MCF 10A (cell line): Measurements from ENCODE around the gene COX14. TPM values are rescaled to one million over a fixed set of nuclear protein-coding genes. Genes with fewer than 3 reads are reported as not detected.

Source experiments
- BruUV-seq: library from RNA; stranded (reverse); fragments of 400-500 nt; replicated peaks from 2 replicates; lab custom pipeline; 2021; lab: Mats Ljungman, UMichigan
- CTCF ChIA-PET: fragments of 300-600 bp; sonication (Branson Sonifier 250); formaldehyde crosslinking; extraction: SDS; loops from one replicate; lab custom pipeline; 2021; ENCODE audit warnings: antibody characterized with exemption, inconsistent platforms; lab: Yijun Ruan, JAX
- POLR2A ChIA-PET: fragments of 300-600, 350-650 bp; sonication (Branson Sonifier 250); formaldehyde crosslinking; extraction: SDS; loops from one replicate; lab custom pipeline; 2020; ENCODE audit warnings: antibody characterized with exemption, inconsistent platforms; lab: Yijun Ruan, JAX
- DNase-seq: peaks from one replicate; pipeline ENCODE4 v3.0.0-alpha.2; 2018; ENCODE audit not compliant: unreplicated experiment
- H3K27ac Mint-ChIP-seq: one replicate; pipeline ENCODE4 v1.8.0; 2022; ENCODE audit warnings: mild to moderate bottlenecking, low read depth, mixed read lengths; ENCODE audit not compliant: unreplicated experiment
- H3K27me3 Mint-ChIP-seq: one replicate; pipeline ENCODE4 v1.8.0; 2022; ENCODE audit warnings: mixed read lengths; ENCODE audit not compliant: insufficient read depth, unreplicated experiment
- H3K36me3 Mint-ChIP-seq: one replicate; pipeline ENCODE4 v1.8.0; 2022; ENCODE audit warnings: mild to moderate bottlenecking, moderate library complexity, mixed read lengths; ENCODE audit not compliant: insufficient read depth, unreplicated experiment
- H3K4me1 Mint-ChIP-seq: one replicate; pipeline ENCODE4 v1.8.0; 2022; ENCODE audit warnings: mixed read lengths; ENCODE audit not compliant: insufficient read depth, unreplicated experiment
- H3K4me3 Mint-ChIP-seq: one replicate; pipeline ENCODE4 v1.8.0; 2022; ENCODE audit warnings: mild to moderate bottlenecking, moderate library complexity, mixed read lengths; ENCODE audit not compliant: unreplicated experiment
- H3K9me3 Mint-ChIP-seq: one replicate; pipeline ENCODE4 v1.8.0; 2022; ENCODE audit warnings: mixed read lengths; ENCODE audit not compliant: unreplicated experiment
- intact Hi-C: fragments of 100-400 bp; cut with micrococcal nuclease; formaldehyde crosslinking; loops from 2 replicates; pipeline ENCODE4 v1.14.1; 2022
- total RNA-seq: library from RNA; stranded (reverse); gene quantifications from 2 replicates; pipeline ENCODE4 v1.2.3, GENCODE V29; 2022
- TF ChIP-seq, protein P1 (sequence below): fragments of 200-600 bp; IDR thresholded peaks from one replicate; pipeline ENCODE4 v1.8.0; 2022; ENCODE audit warnings: antibody characterized with exemption, mild to moderate bottlenecking; ENCODE audit not compliant: unreplicated experiment

COX14 gene
- total RNA-seq, 1 experiment from 2014 or later = 43.6 TPM

DNA sequence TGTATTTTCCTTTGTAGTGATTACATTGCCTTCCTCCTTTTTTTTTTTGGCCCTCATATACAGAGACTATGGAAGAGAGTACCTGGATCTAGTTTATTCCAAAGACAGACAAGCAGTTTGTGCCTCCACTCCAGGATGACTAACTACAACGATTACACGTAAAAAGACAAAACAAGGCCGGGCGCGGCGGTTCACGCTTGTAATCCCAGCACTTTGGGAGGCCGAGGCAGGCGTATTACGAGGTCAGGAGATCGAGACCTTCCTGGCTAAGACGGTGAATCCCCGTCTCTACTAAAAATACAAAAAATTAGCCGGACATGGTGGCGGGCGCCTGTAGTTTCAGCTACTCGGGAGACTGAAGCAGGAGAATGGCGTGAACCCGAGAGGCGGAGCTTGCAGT, 52.9 kb downstream of the COX14 start:
- Mint-ChIP-seq H3K4me3 (no peak overlapping the region), H3K9me3 (no peaks in the 10 kb centered on the region), H3K36me3 (peaks cover 5% of the 10 kb centered on the region), H3K4me1 (peaks cover 12% of the 10 kb centered on the region), H3K27ac (no peak overlapping the region), H3K27me3 (no peaks in the 10 kb centered on the region)
- CTCF ChIA-PET = interaction anchor here (0.8 to 2.2 kb wide), 3 partner anchors 32 to 54 kb away, joined by 3 to 10 read pairs (median 6); no protein-coding TSS in a partner anchor
- POLR2A ChIA-PET = interaction anchor here (0.6 to 3.0 kb wide), 4 partner anchors 32 to 599 kb away, joined by 3 to 56 read pairs (median 4); partner anchors contain the start of gene COX14
- no TSS peak for BruUV-seq
- TF ChIP-seq, protein P1, sequence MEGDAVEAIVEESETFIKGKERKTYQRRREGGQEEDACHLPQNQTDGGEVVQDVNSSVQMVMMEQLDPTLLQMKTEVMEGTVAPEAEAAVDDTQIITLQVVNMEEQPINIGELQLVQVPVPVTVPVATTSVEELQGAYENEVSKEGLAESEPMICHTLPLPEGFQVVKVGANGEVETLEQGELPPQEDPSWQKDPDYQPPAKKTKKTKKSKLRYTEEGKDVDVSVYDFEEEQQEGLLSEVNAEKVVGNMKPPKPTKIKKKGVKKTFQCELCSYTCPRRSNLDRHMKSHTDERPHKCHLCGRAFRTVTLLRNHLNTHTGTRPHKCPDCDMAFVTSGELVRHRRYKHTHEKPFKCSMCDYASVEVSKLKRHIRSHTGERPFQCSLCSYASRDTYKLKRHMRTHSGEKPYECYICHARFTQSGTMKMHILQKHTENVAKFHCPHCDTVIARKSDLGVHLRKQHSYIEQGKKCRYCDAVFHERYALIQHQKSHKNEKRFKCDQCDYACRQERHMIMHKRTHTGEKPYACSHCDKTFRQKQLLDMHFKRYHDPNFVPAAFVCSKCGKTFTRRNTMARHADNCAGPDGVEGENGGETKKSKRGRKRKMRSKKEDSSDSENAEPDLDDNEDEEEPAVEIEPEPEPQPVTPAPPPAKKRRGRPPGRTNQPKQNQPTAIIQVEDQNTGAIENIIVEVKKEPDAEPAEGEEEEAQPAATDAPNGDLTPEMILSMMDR = no peak
- intact Hi-C loops = no loop called here
- no peak for DNase-seq

DNA sequence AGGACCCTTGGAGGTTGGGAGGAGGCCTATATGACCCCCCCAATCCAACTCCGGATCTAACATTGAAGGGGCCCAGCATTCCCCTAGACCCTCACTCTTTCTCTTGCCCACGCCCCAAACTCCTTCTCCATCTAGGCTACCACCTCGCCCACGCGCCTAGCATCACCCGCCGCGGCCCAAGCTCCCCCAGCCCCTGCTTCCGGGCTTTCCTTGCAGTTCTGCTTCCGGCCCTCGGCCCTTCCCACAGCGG, 54.7 kb downstream of the COX14 start:
- ChIA-PET CTCF (interaction anchor here (0.6 to 2.2 kb wide), 11 partner anchors 9 to 1042 kb away, joined by 3 to 11 read pairs (median 4); partner anchors contain the start of genes COX14 and SMARCD1), POLR2A (interaction anchor here (0.5 to 3.0 kb wide), 19 partner anchors 8 to 1036 kb away, joined by 3 to 56 read pairs (median 4); partner anchors contain the start of genes COX14, LIMA1, SMARCD1 and TUBA1B)
- intact Hi-C loops = loop anchor here (2.0 kb wide), 1 partner anchor 54 kb away; the partner anchor contains the start of gene COX14
- Mint-ChIP-seq H3K36me3 (no peaks in the 10 kb centered on the region), H3K4me1 (peaks cover 12% of the 10 kb centered on the region), H3K27me3 (no peaks in the 10 kb centered on the region), H3K9me3 (no peaks in the 10 kb centered on the region), H3K27ac (peak overlapping the region; percentile 79), H3K4me3 (peak overlapping the region; percentile 79)
- TF ChIP-seq, protein P1 = no peak
- peak; percentile 22 for DNase-seq
- no TSS peak for BruUV-seq

DNA sequence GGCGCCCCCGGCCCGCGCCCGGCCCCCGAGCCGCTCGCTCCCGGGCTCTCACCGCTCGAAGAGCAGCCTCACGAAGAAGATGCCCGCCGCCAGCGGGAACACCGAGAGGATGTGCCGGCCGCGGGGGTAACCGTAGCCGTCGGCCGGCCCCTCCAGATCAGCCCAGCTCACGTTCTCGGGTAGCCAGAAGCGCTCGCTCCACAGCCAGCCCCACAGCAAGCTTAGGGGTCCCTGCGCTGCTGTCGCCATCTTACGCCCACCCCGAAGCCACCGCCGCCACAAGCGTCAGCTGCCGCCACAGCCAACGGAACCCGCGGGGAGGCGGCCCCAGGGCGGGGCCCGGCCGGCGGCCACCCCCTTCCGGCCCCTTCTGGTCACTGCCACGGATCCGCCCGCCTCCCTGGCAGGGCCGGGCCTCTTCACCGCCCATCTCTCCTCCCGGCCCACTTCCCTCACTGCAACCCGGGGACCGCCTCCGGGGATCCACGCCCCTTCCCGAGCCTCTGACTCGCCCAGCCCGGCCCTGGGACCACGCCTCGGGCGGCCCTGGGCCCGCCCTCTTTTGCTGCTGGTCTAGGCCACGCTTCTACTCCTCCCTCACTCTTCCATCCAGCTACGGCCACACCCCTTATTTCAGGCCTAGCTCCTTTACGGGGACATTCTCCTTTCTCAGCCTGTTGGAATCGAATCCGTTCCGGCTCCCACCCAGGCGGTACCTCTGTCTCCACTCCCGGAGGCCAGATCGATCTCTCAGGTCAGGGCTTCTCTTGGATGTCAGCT, 55.2 kb downstream of the COX14 start, which contains the start of gene CERS5:
TSS of gene CERS5 (minus strand) at position 321 of the 780 bp plus-strand sequence. CDS start at position 249, 72 bp downstream.
- TF ChIP-seq, protein P1 = peak; percentile 9
- Mint-ChIP-seq H3K9me3 (no peaks in the 10 kb centered on the region), H3K4me1 (peaks cover 12% of the 10 kb centered on the region), H3K27ac (peak within 1 kb of the TSS; percentile 79), H3K27me3 (no peaks in the 10 kb centered on the region), H3K4me3 (peak within 1 kb of the TSS; percentile 79), H3K36me3 (no peaks in the 10 kb centered on the region)
- no TSS peak for BruUV-seq
- POLR2A ChIA-PET = interaction anchor here (0.6 to 3.0 kb wide), 26 partner anchors 8 to 1036 kb away, joined by 3 to 56 read pairs (median 4); partner anchors contain the start of genes COX14, LIMA1, SMARCD1 and TUBA1B
- intact Hi-C loops = loop anchor here (2.0 kb wide), 1 partner anchor 54 kb away; the partner anchor contains the start of gene COX14
- DNase-seq = peak; percentile 99
- CTCF ChIA-PET = interaction anchor here (0.5 to 2.2 kb wide), 15 partner anchors 9 to 1043 kb away, joined by 3 to 11 read pairs (median 4); partner anchors contain the start of genes COX14 and SMARCD1

Other genes starting within 250 kb of the COX14 start
- not detected in 2 replicates for gene FAIM2, start 208.3 kb upstream of the COX14 start, total RNA-seq
- not detected in 2 replicates for gene AQP2, start 161.5 kb upstream of the COX14 start, total RNA-seq
- not detected in 2 replicates for gene AQP5, start 150.4 kb upstream of the COX14 start, total RNA-seq
- not detected in 2 replicates for gene AQP6, start 139.3 kb upstream of the COX14 start, total RNA-seq
- 58.5 and 67.9 TPM in 2 replicates for gene RACGAP1, start 86.7 kb upstream of the COX14 start, total RNA-seq
- gene ASIC1, start 54.6 kb upstream of the COX14 start, total RNA-seq = 1.3 and 1.7 TPM in 2 replicates
- gene SMARCD1, start 26.9 kb upstream of the COX14 start, total RNA-seq = 57.4 and 58.7 TPM in 2 replicates
- gene GPD1, start 8.2 kb upstream of the COX14 start, total RNA-seq = 0.37 and 0.74 TPM in 2 replicates
- 56.8 and 58.1 TPM in 2 replicates for gene CERS5, start 55.1 kb downstream of the COX14 start, total RNA-seq
- 65.5 and 86.0 TPM in 2 replicates for gene LIMA1, start 171.3 kb downstream of the COX14 start, total RNA-seq